Measurements from ENCODE around the gene DOCK8.
"Not testable (repeated sequence)": the region's sequence is repeated elsewhere in the genome, so short reads cannot be mapped to it uniquely, and the experiment has no call there.

DOCK8 gene

GRCh38 chr9:389159-389558 is 174.5 kb downstream of the DOCK8 start:
- DNase-seq = no peak
- intact Hi-C loops (cut with DNase I) = loop anchor here (10.0 kb wide), 3 partner anchors 156 to 616 kb away; no protein-coding TSS in a partner anchor

DNA sequence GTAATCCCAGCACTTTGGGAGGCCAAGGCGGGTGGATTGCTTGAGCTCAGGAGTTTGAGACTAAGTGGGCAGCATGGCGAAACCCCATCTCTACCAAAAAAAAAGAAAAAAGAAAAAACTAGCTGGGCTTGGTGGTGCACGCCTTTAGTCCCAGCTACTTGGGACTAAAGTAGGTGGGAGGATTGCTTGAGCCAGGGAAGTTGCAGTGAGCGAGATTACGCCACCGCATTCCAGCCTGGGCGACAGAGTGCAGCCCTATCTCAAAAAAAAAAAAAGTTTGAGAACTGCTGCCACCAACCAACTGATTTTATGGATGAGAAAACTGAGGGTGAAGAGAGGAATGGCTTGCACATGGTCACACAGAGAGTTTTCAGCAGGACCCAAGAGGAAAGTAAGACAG is 175.1 kb downstream of the DOCK8 start:
- DNase-seq = no peak
- intact Hi-C loops (cut with DNase I) = loop anchor here (10.0 kb wide), 3 partner anchors 155 to 615 kb away; no protein-coding TSS in a partner anchor

DNA sequence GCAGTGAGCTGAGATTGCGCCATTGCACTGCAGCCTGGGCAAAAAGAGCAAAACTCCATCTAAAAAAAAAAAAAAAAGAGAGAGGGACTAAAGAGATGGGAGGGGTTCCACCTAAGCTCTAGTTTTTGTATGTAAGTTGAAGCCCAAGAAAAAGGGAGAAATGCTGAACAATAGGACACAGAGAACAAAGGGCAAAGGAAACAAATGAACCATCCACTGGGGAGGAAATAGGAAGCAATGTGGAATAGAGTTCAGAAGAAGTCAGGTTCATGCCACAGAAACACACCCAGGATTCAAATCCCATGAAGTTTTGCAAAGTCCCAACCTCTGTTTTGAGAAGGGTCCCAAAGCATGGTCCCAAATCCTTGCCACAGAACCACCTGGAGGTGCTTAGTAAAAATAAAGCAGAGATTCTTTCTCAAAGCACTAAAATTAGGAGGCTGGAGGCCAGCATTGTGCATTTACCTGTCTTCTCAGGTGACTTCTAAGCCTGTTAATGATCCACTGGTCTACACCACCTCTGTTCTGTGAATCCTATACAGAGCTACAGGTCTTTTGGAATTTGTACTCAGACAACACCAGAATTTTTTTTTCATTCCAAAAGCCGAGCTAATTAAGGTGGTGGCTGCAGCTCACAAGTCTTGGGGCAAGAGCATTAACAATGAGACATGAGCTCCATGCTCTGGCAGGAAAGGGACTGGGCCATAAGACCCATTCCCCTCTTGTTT is 177.6 kb downstream of the DOCK8 start:
- intact Hi-C loops (cut with DNase I) = no loop called here
- DNase-seq = no peak

DNA sequence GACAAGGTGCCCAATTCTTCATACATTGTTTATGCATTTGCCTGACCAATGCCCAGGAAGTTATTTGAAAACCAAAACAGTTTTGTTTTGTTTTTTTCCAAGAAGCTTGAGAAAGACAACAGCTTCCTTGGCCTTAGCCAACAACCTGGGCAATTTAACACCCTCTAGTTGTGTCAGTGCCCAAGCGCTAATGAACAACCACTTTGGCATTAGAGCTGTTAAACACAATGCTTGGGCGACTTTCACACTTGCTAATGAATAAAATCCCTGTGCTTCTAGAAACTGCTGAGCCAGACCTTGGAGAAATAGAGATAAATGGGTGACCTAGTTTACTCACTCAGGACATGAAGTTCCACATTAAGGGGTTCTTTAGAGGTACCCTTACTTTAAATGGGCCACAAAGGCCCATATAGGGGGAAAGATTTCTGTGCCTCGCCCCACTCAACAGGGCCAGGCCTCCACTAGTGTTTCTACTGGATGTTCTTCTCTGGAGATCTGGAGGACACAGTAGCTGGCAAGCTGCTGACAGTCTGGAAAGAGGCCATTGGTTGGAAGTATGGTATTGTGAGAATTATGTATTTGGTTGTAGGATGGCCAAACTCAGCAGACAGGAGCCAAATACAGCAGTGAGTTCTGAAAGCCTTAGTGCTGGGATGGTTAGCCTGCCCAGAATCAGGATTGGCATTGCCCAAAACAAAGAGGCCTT is 179.8 kb downstream of the DOCK8 start:
- intact Hi-C loops (cut with DNase I) = no loop called here

DNA sequence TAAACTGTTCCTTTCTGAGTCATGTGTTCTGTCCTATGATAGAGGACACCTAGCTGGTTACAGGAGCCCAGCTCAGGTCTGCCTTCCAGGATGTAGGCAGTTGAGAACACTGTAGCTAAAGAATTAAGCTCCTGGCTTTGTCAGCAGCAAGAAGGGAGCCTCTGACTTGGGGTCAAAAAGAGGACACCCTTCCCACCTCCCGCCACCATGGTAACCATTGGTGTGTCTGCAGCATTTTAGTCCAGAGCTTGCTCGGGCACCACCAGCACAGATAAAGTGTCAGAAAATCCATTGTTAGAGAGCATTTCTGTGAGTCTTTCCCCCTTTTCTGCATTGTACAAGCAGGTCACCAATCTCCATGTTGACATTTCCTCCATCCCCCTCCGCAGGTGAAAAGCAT is 181.7 kb downstream of the DOCK8 start:
- peak in 1 of 42 donors; percentile 4 for DNase-seq
- intact Hi-C loops (cut with DNase I) = no loop called here

More for the DNA sequence above, 179.8 kb downstream of the DOCK8 start:
- DNase-seq = peak in 9 of 42 donors; percentile 11 to 61 (median 35)

DNA sequence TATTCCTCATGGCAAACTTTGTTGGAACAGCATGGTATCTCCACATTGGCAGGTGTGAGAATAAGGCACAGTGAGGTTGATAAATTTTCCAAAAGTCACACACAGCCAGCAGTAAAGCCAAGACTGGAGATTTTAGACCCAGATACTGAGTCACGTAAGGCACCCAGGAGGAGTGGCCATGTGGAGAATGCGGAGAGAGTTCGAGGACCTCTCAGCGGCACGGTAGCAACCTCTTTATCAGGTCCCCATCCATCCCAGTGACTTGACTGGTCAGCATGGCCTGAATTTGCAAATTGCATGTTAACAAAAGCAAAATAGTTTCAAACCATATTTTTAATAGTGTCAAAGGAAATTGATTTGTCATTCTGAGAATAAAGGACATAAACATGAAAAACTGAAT is 183.4 kb downstream of the DOCK8 start:
- DNase-seq = no peak
- intact Hi-C loops (cut with DNase I) = no loop called here

- no peak for DNase-seq
- intact Hi-C loops (cut with DNase I) = no loop called here
Measured at GRCh38 chr9:401223-401622, 186.6 kb downstream of the DOCK8 start.

DNA sequence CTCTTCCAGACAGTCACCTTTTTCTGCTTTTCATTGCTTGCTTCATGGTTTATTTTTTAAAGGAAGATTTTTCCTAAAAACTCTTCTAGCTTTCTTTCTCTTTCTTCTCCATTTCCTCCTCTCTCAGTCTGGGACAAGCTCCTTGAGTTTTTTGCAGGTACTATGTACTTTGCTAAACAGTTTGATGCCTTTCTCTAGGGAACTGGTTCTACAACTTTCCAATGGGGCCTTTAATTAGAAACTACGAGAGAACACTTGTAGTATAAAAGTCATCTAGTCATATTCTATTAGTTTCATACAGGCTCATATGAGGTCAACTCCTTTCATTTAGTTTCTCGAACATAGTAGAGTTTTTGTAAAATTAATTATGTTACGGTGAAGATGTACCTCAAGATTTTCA is 189.6 kb downstream of the DOCK8 start:
- intact Hi-C loops (cut with DNase I) = no loop called here
- no peak for DNase-seq

GRCh38 chr9:405341-405740 is 190.7 kb downstream of the DOCK8 start:
- DNase-seq = no peak
- intact Hi-C loops (cut with DNase I) = no loop called here

GRCh38 chr9:406886-407654 is 192.4 kb downstream of the DOCK8 start:
- DNase-seq = peak in 10 of 42 donors; percentile 8 to 55 (median 24)
- intact Hi-C loops (cut with DNase I) = no loop called here

- DNase-seq; intact Hi-C loops (cut with DNase I): not testable (repeated sequence)
Measured at GRCh38 chr9:409655-410054, 195.0 kb downstream of the DOCK8 start.

GRCh38 chr9:414595-414994 is 199.9 kb downstream of the DOCK8 start:
- no peak for DNase-seq
- intact Hi-C loops (cut with DNase I) = no loop called here

GRCh38 chr9:419571-420171 is 205.0 kb downstream of the DOCK8 start:
- no peak for DNase-seq
- intact Hi-C loops (cut with DNase I) = no loop called here

GRCh38 chr9:421896-422295 is 207.2 kb downstream of the DOCK8 start:
- no peak for DNase-seq
- intact Hi-C loops (cut with DNase I) = no loop called here

DNA sequence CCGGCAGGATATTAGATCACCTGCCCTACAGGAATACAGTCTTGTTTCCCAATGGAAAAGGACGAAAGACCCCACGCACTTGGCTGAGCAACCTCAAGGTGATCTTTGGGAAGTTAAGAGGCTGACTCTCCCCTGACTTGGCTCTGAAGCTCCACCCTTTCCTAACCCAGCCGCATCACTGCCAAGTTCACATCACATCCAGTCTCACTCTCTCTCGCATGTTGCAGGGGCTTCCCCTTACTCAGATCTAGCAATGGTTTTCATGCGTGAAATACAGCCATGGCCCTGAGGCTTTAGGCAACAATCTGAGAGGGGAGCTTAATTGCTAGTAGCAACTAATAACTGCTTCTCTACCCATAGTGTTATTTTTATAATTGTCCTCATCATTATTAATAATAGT is 211.6 kb downstream of the DOCK8 start:
- no peak for DNase-seq
- intact Hi-C loops (cut with DNase I) = no loop called here

DNA sequence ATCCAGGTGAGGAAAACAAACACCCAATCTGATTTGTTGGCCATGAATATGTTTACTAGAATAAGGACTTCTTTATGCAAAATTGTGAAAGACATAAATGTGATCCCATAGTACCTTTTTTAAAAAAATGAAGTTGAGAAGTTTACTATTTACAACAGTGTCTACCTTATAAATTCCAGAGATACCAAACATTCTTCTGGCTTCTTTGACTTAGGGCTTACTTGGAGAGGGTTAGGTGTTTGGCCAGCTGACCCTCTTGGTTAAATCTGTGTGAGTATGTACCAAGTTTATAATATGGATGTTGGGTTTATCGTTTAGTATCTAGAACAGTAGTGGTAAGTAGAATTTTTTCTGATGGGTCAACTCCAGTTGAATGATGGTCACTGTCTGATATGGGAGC is 212.3 kb downstream of the DOCK8 start:
- no peak for DNase-seq
- intact Hi-C loops (cut with DNase I) = no loop called here

GRCh38 chr9:431701-432100 is 217.0 kb downstream of the DOCK8 start:
- DNase-seq = no peak
- intact Hi-C loops (cut with DNase I) = no loop called here

DNA sequence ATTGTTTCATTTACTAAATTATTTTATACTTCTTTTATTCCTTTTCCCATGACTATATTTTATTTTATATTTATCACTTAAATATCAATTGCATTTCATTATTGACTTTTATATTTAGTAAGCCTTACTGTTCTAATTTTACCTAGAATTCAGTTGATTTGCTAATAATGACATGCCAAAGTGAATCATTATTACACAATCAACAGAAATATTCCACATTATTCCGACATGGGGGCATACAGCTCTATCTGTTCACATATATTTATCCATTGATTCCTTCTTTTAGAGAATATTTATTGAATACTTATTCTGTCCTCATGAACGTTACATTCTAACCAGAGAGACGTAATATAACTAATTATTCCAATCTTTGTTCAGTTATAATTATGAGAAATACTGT is 221.8 kb downstream of the DOCK8 start:
- no peak for DNase-seq
- intact Hi-C loops (cut with DNase I) = no loop called here

GRCh38 chr9:437066-437465 is 222.4 kb downstream of the DOCK8 start:
- DNase-seq = no peak
- intact Hi-C loops (cut with DNase I) = no loop called here

- no peak for DNase-seq
- intact Hi-C loops (cut with DNase I) = no loop called here
Measured at GRCh38 chr9:437574-438001, 222.9 kb downstream of the DOCK8 start.

Measured in head of caudate nucleus (tissue), 42 donors.